Colon (tissue), 2 donors: ENCODE measurements around the gene PLEKHG4B.
"Not testable (repeated sequence)": the region's sequence is repeated elsewhere in the genome, so short reads cannot be mapped to it uniquely, and the experiment has no call there.

Source experiments
- FAIRE-seq: peaks from 2 replicates; lab custom pipeline; 2012; peaks lifted over from hg19 to GRCh38; lab: Jason Lieb, UNC
- donor health status: control.
- donor health status: control.

PLEKHG4B gene

DNA sequence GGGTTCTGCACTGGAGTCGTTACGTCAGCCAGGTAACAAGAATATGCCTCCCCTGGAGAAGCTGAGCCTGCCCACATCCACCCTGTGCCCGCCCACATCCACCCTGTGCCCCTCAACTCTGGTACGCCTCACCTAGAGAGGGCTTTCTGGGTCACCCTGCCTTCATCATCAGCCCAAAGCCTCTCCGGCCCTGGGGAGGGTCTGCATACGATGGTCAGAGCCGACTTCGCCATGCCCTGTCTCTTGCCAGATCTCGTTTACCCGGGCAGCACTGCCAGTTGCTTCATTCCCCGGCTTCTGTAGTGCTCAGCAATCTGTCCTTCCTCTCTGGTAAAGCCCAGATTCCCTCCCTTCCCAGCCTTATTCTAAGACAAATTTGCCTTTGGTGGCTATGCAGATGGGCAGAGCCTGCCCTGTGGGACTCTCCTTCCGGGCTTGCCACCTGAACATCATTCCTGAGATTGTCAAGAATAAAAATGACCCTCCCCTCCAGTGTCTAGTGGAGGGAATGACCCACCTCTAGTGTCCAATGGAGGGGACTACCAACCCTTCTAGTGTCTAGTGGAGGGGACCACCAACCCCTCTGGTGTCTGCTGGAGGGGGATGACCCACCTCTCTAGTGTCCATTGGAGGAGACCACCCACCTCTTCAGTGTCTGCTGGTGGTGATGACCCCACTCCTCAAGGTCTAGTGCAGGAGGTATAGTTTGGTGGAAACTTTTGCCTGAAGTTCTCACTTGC lies 3.4 kb downstream of the PLEKHG4B start:
- no peak for FAIRE-seq

DNA sequence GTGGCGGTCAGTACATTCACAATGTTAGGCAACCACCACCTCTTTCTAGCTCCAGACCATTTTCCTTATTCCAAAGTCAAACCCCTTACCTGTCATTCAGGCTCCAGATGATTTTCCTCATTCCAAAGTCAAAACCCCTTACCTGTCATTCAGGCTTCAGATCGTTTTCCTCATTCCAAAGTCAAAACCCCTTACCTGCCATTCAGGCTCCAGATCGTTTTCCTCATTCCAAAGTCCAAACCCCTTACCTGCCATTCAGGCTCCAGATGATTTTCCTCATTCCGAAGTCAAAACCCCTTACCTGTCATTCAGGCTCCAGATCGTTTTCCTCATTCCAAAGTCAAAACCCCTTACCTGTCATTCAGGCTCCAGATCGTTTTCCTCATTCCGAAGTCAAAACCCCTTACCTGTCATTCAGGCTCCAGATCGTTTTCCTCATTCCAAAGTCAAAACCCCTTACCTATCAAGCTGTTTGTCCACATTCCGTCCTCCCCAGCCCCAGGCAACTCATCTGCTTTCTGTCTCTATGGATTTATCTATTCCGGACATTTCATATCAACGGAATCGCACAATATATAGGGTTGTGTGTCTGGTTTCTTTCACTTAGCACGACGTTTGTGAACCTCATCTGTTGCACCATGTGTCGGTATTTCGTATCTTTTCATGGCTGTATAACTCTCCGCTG lies 5.2 kb downstream of the PLEKHG4B start:
- FAIRE-seq: no peak

DNA sequence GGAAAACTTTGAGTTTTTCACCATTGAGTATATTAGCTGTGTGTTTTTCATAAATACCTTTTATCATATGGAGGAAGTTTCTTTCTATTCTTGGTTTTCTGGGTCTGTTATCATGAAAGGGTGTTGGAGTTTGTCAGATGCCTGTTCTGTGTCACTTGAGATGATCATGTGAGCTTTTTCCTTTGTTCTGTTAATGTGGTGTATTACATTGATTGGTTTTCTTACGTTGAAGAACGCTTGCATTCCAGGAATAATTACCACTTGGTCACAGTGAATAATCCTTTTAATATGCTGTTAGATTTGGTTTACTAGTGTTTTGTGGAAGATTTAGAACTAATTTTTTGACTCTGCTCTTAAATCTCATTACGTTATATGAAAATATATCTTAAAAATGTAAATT lies 7.8 kb downstream of the PLEKHG4B start:
- no peak for FAIRE-seq

DNA sequence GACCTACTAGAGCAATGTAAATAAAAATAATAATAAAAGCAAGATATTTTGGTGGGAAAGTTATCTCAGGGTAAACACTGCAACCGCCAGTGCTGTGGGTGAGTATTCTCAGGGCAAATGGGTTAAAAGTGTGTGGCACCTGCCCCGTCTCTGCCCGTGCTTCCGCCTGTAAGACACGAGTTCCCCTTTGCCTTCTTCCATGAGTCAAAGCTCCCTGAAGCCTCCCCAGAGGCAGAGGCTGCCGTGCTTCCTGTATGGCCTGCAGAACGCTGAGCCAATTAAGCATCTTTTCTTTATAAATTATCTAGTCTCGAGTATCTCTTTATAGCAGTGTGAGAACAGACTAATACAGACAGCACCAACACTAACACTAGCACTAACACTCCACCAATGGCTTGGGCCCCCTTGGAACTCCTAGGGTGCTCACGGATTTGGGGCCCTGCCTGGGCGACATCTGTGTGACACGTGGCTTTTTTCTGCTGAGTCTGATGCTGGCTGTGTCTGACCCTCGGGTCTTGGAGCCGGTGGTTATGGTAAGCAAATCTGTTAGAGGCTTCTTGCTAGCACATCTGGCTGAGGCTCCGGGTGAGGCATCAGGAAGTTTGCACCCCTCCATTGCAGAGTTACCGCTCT lies 10.6 kb downstream of the PLEKHG4B start:
- no peak for FAIRE-seq

DNA sequence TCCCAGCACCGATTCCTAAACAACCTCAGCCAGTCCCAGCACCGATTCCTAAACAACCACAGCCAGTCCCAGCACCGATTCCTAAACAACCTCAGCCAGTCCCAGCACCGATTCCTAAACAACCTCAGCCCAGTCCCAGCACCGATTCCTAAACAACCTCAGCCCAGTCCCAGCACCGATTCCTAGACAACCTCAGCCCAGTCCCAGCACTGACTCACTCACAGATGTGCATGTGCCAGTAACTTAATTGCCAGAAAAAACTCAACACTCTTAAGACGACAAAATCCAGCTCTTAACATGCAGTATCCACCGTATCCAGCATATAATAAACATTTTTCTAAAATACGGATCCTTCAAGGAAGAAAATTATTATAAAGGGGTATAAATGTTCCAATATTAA lies 12.1 kb downstream of the PLEKHG4B start:
- not testable (repeated sequence) for FAIRE-seq

DNA sequence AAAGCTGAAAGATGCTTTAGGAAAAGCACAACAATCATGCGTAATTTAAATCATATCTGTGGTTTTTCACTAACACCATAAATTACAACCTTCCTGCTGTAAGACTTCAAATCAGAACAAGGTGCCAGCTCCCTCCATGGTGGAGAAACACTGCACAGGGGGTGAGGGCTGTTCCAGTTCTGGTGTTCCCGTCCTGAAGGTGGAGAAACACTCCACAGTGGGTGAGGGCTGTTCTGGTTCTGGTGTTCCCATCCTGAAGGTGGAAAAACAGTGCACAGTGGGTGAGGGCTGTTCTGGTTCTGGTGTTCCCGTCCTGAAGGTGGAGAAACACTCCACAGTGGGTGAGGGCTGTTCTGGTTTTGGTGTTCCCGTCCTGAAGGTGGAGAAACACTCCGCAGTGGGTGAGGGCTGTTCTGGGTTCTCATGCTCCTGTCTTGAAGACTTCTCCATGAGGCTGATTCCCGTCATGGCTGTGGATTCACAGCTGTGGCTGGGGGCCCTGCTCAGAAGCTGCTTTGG lies 12.9 kb downstream of the PLEKHG4B start:
- no peak for FAIRE-seq

DNA sequence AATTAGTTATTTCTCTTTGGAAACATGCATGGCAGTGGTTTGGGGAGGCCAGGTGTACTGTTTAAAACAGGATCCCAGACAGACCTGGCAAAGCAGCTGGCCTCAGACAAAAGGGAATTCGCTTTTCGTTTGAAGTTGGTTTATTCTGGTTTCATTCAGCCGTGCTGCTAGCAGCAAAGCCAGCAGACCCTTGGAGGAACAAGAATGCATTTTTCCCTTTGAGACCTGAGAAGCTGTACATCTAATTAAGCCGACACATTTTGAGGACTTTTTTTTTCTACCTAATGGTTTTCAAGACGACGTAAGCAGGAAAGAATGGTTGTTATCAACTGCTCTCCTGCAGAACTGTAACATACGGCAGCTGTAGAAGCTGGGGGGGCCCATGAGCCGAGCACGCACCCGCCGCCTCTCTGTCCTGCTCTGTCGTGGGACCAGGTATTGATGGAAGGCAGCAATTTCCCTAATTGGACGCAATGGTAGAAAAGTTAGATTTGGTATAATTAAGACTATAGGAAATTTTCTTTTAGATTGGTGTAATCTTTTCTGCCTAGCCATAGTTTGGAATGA lies 13.6 kb downstream of the PLEKHG4B start:
- FAIRE-seq: no peak

DNA sequence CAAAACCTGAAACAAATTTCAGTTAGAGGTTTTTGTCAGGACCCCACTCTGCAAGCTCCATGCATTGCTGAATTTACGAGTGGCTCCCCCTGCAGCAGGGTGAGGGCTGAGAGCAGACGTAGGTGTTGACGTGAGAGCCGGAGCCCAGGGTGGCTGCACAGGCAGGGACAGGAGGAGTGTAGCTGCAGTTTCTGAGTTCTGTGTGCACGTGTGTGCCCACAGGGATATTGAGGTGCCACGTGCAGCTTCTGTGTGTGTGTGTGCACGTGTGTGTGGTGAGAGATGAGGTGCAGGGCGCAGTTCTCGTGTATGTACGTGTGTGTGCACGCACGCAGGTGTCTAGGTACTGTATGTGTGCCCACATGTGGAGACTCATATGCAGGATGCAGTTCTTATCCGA lies 14.6 kb downstream of the PLEKHG4B start:
- FAIRE-seq: no peak

DNA sequence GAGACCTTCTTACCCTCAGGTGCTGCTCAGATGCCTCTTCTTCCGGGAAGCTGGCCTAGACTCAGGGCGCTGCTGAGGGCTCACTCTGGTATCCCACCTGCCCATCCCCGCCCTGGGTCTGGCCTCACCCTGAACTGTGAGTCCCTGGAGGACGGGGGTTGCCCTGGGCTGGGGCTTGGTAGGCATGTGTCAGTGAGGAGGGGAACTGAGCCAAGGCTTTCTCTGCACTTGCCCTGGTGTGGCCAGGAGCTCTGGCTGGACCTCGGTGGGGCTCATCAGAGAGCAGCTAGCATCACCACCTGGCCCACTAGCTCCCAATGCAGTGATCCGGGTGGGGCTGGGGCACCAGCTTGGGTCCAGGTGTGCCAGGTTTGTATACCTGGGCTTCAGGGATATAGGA lies 15.6 kb downstream of the PLEKHG4B start:
- FAIRE-seq: no peak

DNA sequence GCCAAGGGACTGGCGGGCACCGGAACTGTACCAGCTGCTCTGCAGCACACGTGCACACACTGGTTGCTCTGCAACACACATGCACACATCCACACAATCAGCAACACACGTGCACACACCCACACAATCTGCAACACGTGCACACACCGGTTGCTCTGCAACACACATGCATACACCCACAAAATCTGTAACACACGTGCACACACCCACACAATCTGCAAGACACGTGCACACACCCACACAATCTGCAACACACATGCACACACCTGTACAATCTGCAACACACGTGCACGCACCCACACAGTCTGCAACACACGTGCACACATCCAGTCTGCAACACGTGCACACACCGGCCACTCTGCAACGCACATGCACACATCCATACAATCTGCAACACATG lies 17.9 kb downstream of the PLEKHG4B start:
- FAIRE-seq: no peak

DNA sequence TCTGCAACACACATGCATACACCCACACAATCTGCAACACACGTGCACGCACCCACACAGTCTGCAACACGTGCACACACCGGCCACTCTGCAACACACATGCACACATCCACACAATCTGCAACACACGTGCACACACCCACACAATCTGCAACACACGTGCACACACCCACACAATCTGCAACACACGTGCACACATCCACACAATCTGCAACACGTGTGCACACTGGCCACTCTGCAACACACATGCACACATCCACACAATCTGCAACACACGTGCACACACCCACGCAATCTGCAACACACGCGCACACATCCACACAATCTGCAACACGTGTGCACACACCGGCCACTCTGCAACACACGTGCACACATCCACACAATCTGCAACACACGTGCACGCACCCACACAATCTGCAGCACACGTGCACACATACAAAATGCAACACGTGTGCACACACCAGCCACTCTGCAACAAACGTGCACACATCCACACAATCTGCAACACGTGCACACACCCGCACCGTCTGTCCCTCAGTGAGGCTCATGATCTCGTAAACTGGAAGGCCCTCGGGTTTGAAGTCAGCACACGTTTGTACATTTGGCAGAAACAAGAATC lies 18.4 kb downstream of the PLEKHG4B start:
- FAIRE-seq: no peak

DNA sequence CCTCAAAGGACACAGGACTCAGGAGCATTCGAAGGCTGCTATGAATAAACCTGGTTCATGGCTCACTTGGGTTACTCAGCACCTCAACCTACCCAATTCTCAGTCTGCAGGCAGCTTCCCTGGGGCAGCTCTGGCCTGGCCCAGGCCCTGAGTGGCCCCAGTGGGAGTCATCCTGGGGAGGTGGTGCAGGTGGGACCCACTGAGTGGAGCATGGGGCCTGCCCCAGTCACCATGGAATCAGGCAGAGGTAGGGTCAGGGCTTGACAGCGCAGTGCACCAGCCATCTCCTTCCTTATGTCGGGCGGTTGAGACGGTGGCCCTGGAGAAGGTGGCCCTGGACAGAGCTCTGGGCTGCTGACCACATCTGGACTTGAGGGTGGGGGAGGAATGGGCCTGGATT lies 19.2 kb downstream of the PLEKHG4B start:
- FAIRE-seq: no peak

DNA sequence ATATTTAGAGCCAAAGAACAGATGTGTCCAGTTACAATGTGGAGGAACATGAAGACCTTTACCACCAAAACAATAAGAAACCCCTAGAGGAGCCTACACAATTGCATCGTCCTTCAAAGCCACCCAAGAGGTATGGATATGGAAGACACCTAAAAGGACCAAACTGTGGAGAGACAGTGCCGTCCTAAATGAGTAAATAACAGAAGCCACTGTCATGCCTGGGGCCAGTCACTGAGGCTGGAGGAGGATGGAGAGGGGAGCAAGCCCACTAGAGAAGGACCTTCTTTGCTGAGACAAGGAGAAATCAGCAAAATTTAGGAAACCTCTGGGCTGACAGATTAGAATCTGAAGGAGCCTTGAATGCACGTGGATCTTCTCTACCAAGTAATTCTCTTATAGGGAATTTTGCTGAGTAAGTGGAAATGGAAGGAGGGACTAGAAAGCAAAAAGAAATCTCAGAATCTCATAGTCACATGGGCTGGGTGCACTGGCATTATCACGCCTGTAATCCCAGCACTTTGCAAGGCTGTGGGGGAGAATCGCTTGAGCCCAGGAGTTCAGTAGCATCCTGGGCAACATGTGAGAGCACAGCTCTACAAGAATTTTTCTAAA lies 27.6 kb downstream of the PLEKHG4B start:
- FAIRE-seq: no peak

DNA sequence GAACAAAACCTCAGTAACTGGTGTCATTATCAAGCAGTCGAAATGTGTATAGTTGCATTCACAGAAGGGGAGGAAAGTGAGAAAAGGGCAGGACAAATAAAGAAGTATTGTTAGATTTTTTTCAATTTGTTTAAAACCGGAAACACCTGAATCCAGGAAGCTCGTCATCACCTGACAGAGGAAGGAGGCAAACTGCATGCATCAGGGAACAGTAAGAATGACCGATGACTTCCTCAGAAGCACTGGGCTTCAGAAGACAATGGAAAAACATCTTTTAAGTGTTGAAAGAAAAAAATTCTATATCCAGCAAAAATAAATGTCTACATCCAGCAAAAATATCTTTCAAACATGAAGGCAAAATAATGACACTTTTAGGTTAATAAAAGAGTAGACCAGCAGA lies 29.5 kb downstream of the PLEKHG4B start:
- no peak for FAIRE-seq

DNA sequence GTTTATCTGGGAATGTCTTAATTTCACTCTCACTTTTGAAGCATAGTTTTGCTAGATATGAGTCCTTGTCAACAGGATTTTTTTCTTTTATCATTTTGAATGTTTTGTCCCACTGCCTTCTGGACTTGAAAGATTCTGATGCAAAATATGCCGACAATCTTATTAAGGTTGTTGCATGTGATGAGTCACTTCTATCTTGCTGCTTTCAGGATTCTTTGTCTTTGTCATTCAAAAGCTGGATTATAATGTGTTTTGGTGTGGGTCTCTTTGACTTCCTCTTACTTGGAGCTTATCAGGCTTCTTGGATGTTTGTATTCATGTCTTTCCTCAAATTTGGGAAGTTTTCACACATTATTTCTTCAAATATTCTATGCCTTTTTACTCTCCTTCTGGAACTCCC lies 33.8 kb downstream of the PLEKHG4B start:
- no peak for FAIRE-seq

DNA sequence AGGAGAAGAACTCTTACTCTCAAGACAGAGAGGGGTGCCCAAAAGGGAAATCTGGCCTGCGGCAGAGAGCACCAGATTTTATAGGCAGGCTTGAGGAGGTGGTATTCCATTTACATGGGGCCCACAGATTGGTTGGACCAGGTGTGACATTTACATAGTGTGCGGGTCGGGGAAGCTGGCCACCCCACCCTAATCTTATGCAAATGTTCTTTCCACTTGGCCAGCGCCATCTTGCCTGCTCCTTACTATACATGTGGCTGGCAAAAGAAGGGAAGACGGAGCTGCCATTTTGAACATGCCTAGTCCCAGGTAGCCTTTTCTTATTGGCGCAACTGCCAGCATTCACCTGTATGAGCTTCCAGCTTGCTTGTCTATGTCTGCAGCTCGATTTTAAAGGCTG lies 34.8 kb downstream of the PLEKHG4B start:
- no peak for FAIRE-seq

DNA sequence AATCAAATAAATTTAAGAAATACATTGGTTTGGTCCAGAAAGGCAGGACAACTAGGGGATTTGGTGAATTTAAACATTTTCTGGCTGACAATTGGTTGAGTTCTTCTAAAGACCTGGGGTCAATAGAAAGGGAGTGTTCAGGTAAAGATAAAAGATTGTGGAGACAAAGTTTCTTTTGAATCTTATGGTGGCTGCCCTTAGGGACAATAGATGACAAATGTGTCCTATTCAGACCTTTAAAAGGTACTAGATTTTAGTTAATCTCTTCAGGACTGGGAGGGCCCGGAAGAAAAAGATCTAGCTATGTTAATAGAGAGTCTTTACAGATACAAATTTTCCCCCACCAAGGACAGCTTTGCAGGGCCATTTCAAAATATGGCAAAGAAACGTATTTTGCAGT lies 35.9 kb downstream of the PLEKHG4B start:
- no peak for FAIRE-seq

DNA sequence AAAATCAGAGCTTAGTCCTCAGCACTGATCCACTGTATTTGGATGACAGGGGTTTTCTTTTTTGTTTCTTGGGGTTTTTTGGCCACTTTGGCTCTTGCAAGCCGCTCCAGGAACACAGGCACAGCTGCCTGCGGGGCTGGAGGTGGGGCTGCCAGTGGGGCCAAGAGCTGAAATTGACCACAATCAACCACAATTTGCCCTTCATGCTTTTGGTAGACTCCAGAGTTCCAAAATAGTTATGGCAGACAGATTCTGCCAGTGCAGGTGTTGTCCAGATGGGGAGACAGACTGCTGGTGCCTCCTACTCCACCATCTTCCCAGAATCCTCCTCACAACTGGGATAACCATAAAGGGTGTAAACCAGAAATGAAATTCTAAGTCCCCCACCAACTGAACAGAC lies 36.5 kb downstream of the PLEKHG4B start:
- no peak for FAIRE-seq

DNA sequence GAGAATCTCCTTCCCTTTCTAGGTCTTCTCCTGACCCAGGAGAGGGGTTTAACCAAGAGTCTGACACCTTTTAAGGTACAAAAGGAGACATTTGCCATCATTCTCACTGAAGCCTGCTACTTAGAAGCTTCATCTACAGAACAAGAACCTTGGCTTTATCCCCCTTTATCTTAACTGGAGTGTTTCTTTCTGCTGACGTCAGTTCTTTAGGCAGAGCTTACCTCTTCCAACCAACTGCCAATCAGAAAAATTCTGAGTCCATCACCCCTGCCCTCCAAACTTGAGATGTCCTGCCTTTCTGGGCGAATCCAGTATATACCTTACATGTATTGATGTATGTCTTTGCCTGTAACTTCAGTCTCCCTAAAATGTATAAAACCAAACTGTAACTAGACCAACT lies 37.2 kb downstream of the PLEKHG4B start:
- no peak for FAIRE-seq

DNA sequence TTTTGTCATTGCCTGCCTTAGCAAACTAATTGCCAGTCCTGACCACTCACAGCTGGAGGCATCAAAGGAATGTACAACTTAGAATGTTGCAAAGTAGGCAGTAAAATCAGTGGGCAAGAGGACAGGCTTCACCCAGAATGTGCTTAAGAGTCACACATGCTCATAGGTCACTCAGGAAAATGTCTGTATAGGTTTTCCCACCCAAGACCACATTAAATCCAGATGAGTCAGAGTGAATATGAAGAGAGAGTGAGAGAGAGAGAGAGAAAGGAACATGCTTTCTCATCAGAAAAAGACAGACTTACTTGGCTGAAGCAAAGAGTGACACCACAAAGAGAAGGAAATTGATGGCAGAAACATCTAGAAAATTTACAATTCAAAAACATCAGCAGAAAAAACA lies 37.9 kb downstream of the PLEKHG4B start:
- FAIRE-seq: no peak

DNA sequence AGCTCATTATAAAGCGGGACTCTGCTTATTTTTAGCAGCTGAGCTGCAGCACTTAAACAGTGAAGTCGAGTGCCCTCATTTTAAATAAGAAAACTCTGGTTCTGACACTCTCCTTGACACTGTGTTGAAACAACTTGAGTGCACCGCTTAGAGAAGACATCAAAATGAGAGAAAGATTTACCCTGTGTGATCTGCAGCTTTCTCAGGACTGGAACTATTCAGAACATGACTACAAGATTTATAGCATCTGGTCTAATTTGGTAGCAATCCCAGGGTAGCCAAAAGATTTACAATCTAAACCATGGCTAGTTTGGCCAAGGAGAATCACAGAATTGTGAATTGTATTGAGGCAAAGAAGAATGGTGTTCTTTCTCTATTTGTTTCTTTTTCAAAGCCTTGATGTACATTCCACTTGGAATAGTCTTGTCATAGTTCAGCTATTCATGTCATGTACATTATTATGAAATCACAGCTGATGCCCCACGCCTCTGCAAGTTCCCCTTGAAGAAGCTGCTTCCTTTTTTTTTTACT lies 38.7 kb downstream of the PLEKHG4B start:
- FAIRE-seq: no peak

DNA sequence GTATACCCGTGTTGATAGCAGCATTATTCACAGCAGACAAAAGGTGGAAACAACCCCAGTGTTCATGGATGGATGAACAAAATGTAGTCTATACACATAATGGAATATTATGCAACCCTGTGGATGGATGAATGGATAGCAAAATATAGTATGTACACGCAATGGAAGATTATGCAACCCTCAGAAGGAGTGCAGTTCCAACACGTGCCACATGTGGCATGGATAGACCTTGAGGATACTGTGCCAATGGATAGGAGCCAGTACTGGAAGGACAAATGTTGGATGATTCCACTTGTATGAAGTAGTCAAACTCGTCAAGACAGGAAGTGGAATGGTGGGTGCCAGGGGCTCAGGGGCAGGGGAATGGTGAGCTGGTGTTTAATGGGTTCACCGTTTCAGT lies 44.9 kb downstream of the PLEKHG4B start:
- no peak for FAIRE-seq
